SK-N-SH (cell line): ENCODE data around the gene PCDHB8. TPM values are rescaled to one million over a fixed set of nuclear protein-coding genes. Genes with fewer than 3 reads are reported as not detected.
"Not testable (repeated sequence)": the region's sequence is repeated elsewhere in the genome, so short reads cannot be mapped to it uniquely, and the experiment has no call there.

Experiments
- CTCF ChIA-PET: fragments of 300-600, 350-600 bp; formaldehyde crosslinking; extraction: SDS; loops from one replicate; lab custom pipeline; 2021; lab: Yijun Ruan, JAX
- POLR2A ChIA-PET: fragments of 350-600 bp; sonication (Branson Sonifier 250); formaldehyde crosslinking; extraction: SDS; loops from one replicate; lab custom pipeline; 2020; ENCODE audit warnings: antibody characterized with exemption, inconsistent platforms; lab: Yijun Ruan, JAX
- DNase-seq: peaks from one replicate; pipeline ENCODE4 v3.0.0; 2012
- H2AFZ ChIP-seq: fragments of 200-600 bp; sonication (generic); 2 replicates; pipeline ENCODE4 v1.8.1; 2016; ENCODE audit warnings: antibody characterized with exemption, mild to moderate bottlenecking, low read depth
- H3F3A ChIP-seq: fragments of 200-600 bp; sonication (generic); replicated peaks from 2 replicates; pipeline ENCODE3; 2016; ENCODE audit warnings: antibody characterized with exemption, mild to moderate bottlenecking; ENCODE audit not compliant: insufficient read depth
- H3K27ac ChIP-seq, 2 experiments: fragments of 200-500 bp in 1 of 2; fragments of 200-600 bp in 1 of 2; sonication (Bioruptor generic) in 1 of 2; sonication (generic), shearing (Covaris generic) in 1 of 2; 2 replicates each; pipeline versions ENCODE4 v1.5.1 to v1.6.1; 2014 to 2016; ENCODE audit warnings: low read depth in 2 of 2, inconsistent platforms in 1 of 2, low read length in 1 of 2, mild to moderate bottlenecking in 1 of 2, mixed read lengths in 1 of 2
- H3K27me3 ChIP-seq: fragments of 200-600 bp; sonication (generic), shearing (Covaris generic); 2 replicates; pipeline ENCODE4 v1.6.1; 2016; ENCODE audit warnings: mixed run types; ENCODE audit not compliant: insufficient read depth
- H3K36me3 ChIP-seq, 2 experiments: fragments of 200-500 bp in 1 of 2; fragments of 200-600 bp in 1 of 2; sonication (Bioruptor generic) in 1 of 2; sonication (generic) in 1 of 2; replicated peaks in 1 of 2; 2 replicates each; pipeline versions ENCODE3 to v1.5.1; 2014 to 2016; ENCODE audit warnings: low read length in 1 of 2, mild to moderate bottlenecking in 1 of 2; ENCODE audit not compliant: insufficient read depth in 2 of 2, control insufficient read depth in 1 of 2
- H3K4me1 ChIP-seq, 2 experiments: fragments of 200-500 bp in 1 of 2; fragments of 200-600 bp in 1 of 2; sonication (Bioruptor generic) in 1 of 2; sonication (generic), shearing (Covaris generic) in 1 of 2; 2 replicates each; pipeline versions ENCODE4 v1.5.1 to v1.6.1; 2014 to 2016; ENCODE audit warnings: low read depth in 1 of 2, low read length in 1 of 2, mixed run types in 1 of 2; ENCODE audit not compliant: insufficient read depth in 2 of 2, control insufficient read depth in 1 of 2
- H3K4me2 ChIP-seq: fragments of 200-600 bp; sonication (generic), shearing (Covaris generic); 2 replicates; pipeline ENCODE4 v1.6.1; 2017; ENCODE audit warnings: mixed run types
- H3K4me3 ChIP-seq, 2 experiments: fragments of 200-500 bp in 1 of 2; fragments of 200-600 bp in 1 of 2; sonication (Bioruptor generic) in 1 of 2; sonication (generic), shearing (Covaris generic) in 1 of 2; 2 replicates each; pipeline versions ENCODE4 v1.5.1 to v1.8.1; 2014 to 2016; ENCODE audit warnings: low read depth in 2 of 2, inconsistent platforms in 1 of 2, low read length in 1 of 2, mild to moderate bottlenecking in 1 of 2, mixed read lengths in 1 of 2, moderate library complexity in 1 of 2
- H3K79me2 ChIP-seq: fragments of 200-600 bp; sonication (generic); 2 replicates; pipeline ENCODE4 v1.8.1; 2017; ENCODE audit warnings: mild to moderate bottlenecking; ENCODE audit not compliant: insufficient read depth
- H3K9ac ChIP-seq: fragments of 200-600 bp; sonication (generic); 2 replicates; pipeline ENCODE4 v1.6.1; 2017; ENCODE audit warnings: mixed run types
- H3K9me2 ChIP-seq: fragments of 200-600 bp; sonication (generic); 2 replicates; pipeline ENCODE4 v1.6.1; 2017; ENCODE audit warnings: mixed run types
- H3K9me3 ChIP-seq: fragments of 200-600 bp; sonication (generic); 2 replicates; pipeline ENCODE4 v1.6.1; 2017; ENCODE audit warnings: mixed run types, mild to moderate bottlenecking, moderate library complexity
- H4K20me1 ChIP-seq: fragments of 200-600 bp; sonication (generic); 2 replicates; pipeline ENCODE4 v1.6.1; 2017; ENCODE audit warnings: mild to moderate bottlenecking, mixed run types; ENCODE audit not compliant: insufficient read depth
- CHD2 ChIP-seq: fragments of 150-350 bp; IDR thresholded peaks from 2 replicates; pipeline ENCODE4 v1.6.1; 2018; ENCODE audit warnings: low read length; ENCODE audit not compliant: partially characterized antibody
- CTCF ChIP-seq: fragments of 200-600 bp; sonication (generic); IDR thresholded peaks from 2 replicates; pipeline ENCODE4 v1.6.1; 2017; ENCODE audit warnings: antibody characterized with exemption, mild to moderate bottlenecking, moderate library complexity
- ELF1 ChIP-seq: IDR thresholded peaks from 2 replicates; pipeline ENCODE4 v1.4.0; 2012
- FOXJ3 ChIP-seq: sonication (generic); formaldehyde crosslinking; IDR thresholded peaks from 2 replicates; pipeline ENCODE4 v1.5.1; 2020; ENCODE audit warnings: mild to moderate bottlenecking, missing genetic modification reagents
- RAD21 ChIP-seq: IDR thresholded peaks from 2 replicates; pipeline ENCODE4 v1.6.1; 2012; ENCODE audit warnings: mild to moderate bottlenecking, low read length
- RXRA ChIP-seq: IDR thresholded peaks from 2 replicates; pipeline ENCODE4 v1.4.0; 2012; ENCODE audit warnings: low read depth, mild to moderate bottlenecking, borderline replicate concordance
- SIN3A ChIP-seq: IDR thresholded peaks from 2 replicates; pipeline ENCODE4 v1.6.1; 2012; ENCODE audit warnings: low read depth, mild to moderate bottlenecking, low read length, moderate library complexity, borderline replicate concordance
- SMC3 ChIP-seq: IDR thresholded peaks from 2 replicates; pipeline ENCODE4 v1.6.1; 2012; ENCODE audit warnings: low read depth, low read length, improper control_type of control experiment
- TEAD4 ChIP-seq: IDR thresholded peaks from 2 replicates; pipeline ENCODE4 v1.4.0; 2012; ENCODE audit warnings: mild to moderate bottlenecking, borderline replicate concordance; ENCODE audit not compliant: insufficient read depth
- WGBS: methylation state at CpG from one replicate; pipeline ENCODE4 v1.1.6; 2017; ENCODE audit warnings: low lambda C conversion rate; 5-methylcytosine and 5-hydroxymethylcytosine counted together
- polyA plus RNA-seq, 3 experiments: library from polyadenylated mRNA; depleted of rRNA; stranded (reverse); fragments of >200 nt; gene quantifications; 2 replicates each; pipeline ENCODE4 v1.2.3, GENCODE V29; 2012

The PCDHB8 gene
- polyA plus RNA-seq, 1 of the 3 experiments (the other 2 are of a cell fraction) = 3.0 TPM

- H3K36me3 ChIP-seq, DNase-seq, H3K9ac ChIP-seq, H2AFZ ChIP-seq, H3K9me3 ChIP-seq, H3K4me1 ChIP-seq, H3F3A ChIP-seq, H3K4me2 ChIP-seq, H3K79me2 ChIP-seq, H3K4me3 ChIP-seq, H3K27ac ChIP-seq, H3K9me2 ChIP-seq, H3K27me3 ChIP-seq, POLR2A ChIA-PET, H4K20me1 ChIP-seq: not testable (repeated sequence)
- CTCF ChIA-PET = interaction anchor here (0.7 to 1.6 kb wide), 2 partner anchors 101 to 363 kb away, joined by 3 to 5 read pairs; partner anchors contain the start of gene PCDHB3
- WGBS = 79% methylated on average over 22 of the region's 35 CpGs
Measured at GRCh38 chr5:141201646-141202045, 24.1 kb downstream of the PCDHB8 start.

GRCh38 chr5:141208478-141208877 lies 30.9 kb downstream of the PCDHB8 start, which contains the start of gene PCDHB12:
Gene PCDHB12, plus strand, starts transcription at chr5:141208719. Its CDS starts 189 bp downstream, at chr5:141208908.
- Histone ChIP-seq H3K27ac (no peak within 1 kb of the TSS; a peak in 1 of 4 replicates), H3K4me2 (peak within 1 kb of the TSS; percentile 48; the same call in 1 of the 2 replicates), H2AFZ (no peak within 1 kb of the TSS), H3K36me3 (no peaks in the 10 kb centered on the region), H3K4me1 (no peaks in the 10 kb centered on the region), H3F3A (no peaks in the 10 kb centered on the region), H3K4me3 (peak within 1 kb of the TSS; percentile 44 to 46), H3K9me2 (no peaks in the 10 kb centered on the region), H3K9ac (no peak within 1 kb of the TSS), H4K20me1 (no peaks in the 10 kb centered on the region), H3K9me3 (no peaks in the 10 kb centered on the region; the same call in 1 of the 2 replicates), H3K79me2 (no peaks in the 10 kb centered on the region), H3K27me3 (no peaks in the 10 kb centered on the region)
- ChIA-PET POLR2A (no interaction called here), CTCF (interaction anchor here (0.6 to 2.7 kb wide), 17 partner anchors 8 to 367 kb away, joined by 3 to 13 read pairs (median 4); partner anchors contain the start of genes PCDHB11, PCDHB14, PCDHB6 and PCDHB8)
- DNase-seq = peak; percentile 50
- TF ChIP-seq RAD21 = peak; percentile 55
- no peak for TF ChIP-seq FOXJ3 (CRISPR knock-in tag)
- no peak for TF ChIP-seq ELF1
- TF ChIP-seq CTCF = peak; percentile 56
- TF ChIP-seq CHD2 = no peak
- TF ChIP-seq SMC3 = peak; percentile 24; the same call in 1 of the 2 replicates
- TF ChIP-seq SIN3A = no peak
- TF ChIP-seq TEAD4 = no peak
- TF ChIP-seq RXRA = no peak
- WGBS = 16% methylated on average over 11 of the region's 11 CpGs

GRCh38 chr5:141210281-141210680 lies 32.7 kb downstream of the PCDHB8 start:
- H3K9me2 ChIP-seq, DNase-seq, H3K27ac ChIP-seq, H3K27me3 ChIP-seq, H3F3A ChIP-seq, H4K20me1 ChIP-seq, H2AFZ ChIP-seq, POLR2A ChIA-PET, H3K4me1 ChIP-seq, H3K4me2 ChIP-seq, H3K4me3 ChIP-seq, CTCF ChIA-PET, H3K36me3 ChIP-seq, H3K9me3 ChIP-seq, H3K79me2 ChIP-seq, H3K9ac ChIP-seq: not testable (repeated sequence)
- WGBS = 87% methylated on average over 26 of the region's 39 CpGs

- H3K9me3 ChIP-seq, CTCF ChIA-PET, H3K36me3 ChIP-seq, H3F3A ChIP-seq, H4K20me1 ChIP-seq, H3K9ac ChIP-seq, H3K4me3 ChIP-seq, DNase-seq, H3K4me1 ChIP-seq, H2AFZ ChIP-seq, H3K27ac ChIP-seq, H3K79me2 ChIP-seq, H3K27me3 ChIP-seq, H3K4me2 ChIP-seq, POLR2A ChIA-PET, H3K9me2 ChIP-seq: not testable (repeated sequence)
- WGBS = 81% methylated on average over 13 of the region's 27 CpGs
Measured at GRCh38 chr5:141210849-141211248, 33.3 kb downstream of the PCDHB8 start.
